A673 (cell line): Measurements from ENCODE around the gene JMJD1C. TPM values are rescaled to one million over a fixed set of nuclear protein-coding genes. Genes with fewer than 3 reads are reported as not detected.

Experiments used
- BruUV-seq: library from RNA; stranded (reverse); fragments of 400-500 nt; replicated peaks from 2 replicates; lab custom pipeline; 2021; lab: Mats Ljungman, UMichigan
- CTCF ChIA-PET: fragments of 300-600 bp; sonication (Branson Sonifier 250); formaldehyde crosslinking; loops from one replicate; lab custom pipeline; 2022; ENCODE audit warnings: antibody characterized with exemption; lab: Charles Lee
- POLR2A ChIA-PET: fragments of 300-600 bp; sonication (Branson Sonifier 250); formaldehyde crosslinking; loops from one replicate; lab custom pipeline; 2022; ENCODE audit warnings: antibody characterized with exemption; ENCODE audit not compliant: low non-redundant PET; lab: Charles Lee
- DNase-seq: peaks from one replicate; pipeline ENCODE4 v3.0.0-alpha.2; 2015; ENCODE audit warnings: low spot score
- H3K27ac ChIP-seq: fragments of 200-600 bp; sonication (generic); 2 replicates; pipeline ENCODE4 v1.5.1; 2016; ENCODE audit warnings: mixed run types, low read depth, mild to moderate bottlenecking, mixed read lengths, antibody characterized with exemption, low read length; ENCODE audit not compliant: poor library complexity, severe bottlenecking
- H3K27me3 ChIP-seq: fragments of 200-600 bp; sonication (generic); replicated peaks from 2 replicates; pipeline ENCODE4 v1.6.1; 2017; ENCODE audit warnings: mixed run types, low read depth, mild to moderate bottlenecking, mixed read lengths, antibody characterized with exemption, low read length; ENCODE audit not compliant: insufficient read depth, poor library complexity
- H3K36me3 ChIP-seq: fragments of 200-600 bp; sonication (generic); 2 replicates; pipeline ENCODE4 v1.6.1; 2016; ENCODE audit warnings: mixed run types, mild to moderate bottlenecking, mixed read lengths, antibody characterized with exemption, low read length; ENCODE audit not compliant: insufficient read depth, poor library complexity, severe bottlenecking
- H3K4me1 ChIP-seq: fragments of 200-600 bp; sonication (generic); 2 replicates; pipeline ENCODE4 v1.6.1; 2017; ENCODE audit warnings: mixed run types, mild to moderate bottlenecking, mixed read lengths, antibody characterized with exemption, low read length; ENCODE audit not compliant: insufficient read depth, poor library complexity, severe bottlenecking
- H3K4me3 ChIP-seq: fragments of 200-600 bp; sonication (generic); 2 replicates; pipeline ENCODE4 v1.5.1; 2016; ENCODE audit warnings: low read depth, mixed run types, mild to moderate bottlenecking, mixed read lengths, low read length; ENCODE audit not compliant: poor library complexity, severe bottlenecking
- H3K9me3 ChIP-seq: fragments of 200-600 bp; sonication (generic); 2 replicates; pipeline ENCODE4 v1.6.1; 2016; ENCODE audit warnings: mixed run types, low read depth, mild to moderate bottlenecking, mixed read lengths, antibody characterized with exemption, low read length; ENCODE audit not compliant: poor library complexity, severe bottlenecking
- EZH2 ChIP-seq: fragments of 200-600 bp; sonication (generic); IDR thresholded peaks from 2 replicates; pipeline ENCODE4 v1.6.1; 2017; ENCODE audit warnings: borderline replicate concordance, low read depth, mild to moderate bottlenecking, mixed read lengths, antibody characterized with exemption, low read length; ENCODE audit not compliant: poor library complexity, severe bottlenecking
- intact Hi-C: fragments of 100-400 bp; cut with micrococcal nuclease; formaldehyde crosslinking; loops from one replicate; pipeline ENCODE4 v1.10.0; 2022; ENCODE audit not compliant: unreplicated experiment
- total RNA-seq: library from RNA; stranded (reverse); gene quantifications from 2 replicates; pipeline ENCODE4 v1.2.3, GENCODE V29; 2021
- TF ChIP-seq, protein P1 (sequence below): fragments of 300-800, 200-600 bp; sonication (generic); conservative IDR thresholded peaks from 2 replicates; pipeline ENCODE4 v1.5.1; 2017; ENCODE audit warnings: low read depth, mild to moderate bottlenecking, antibody characterized with exemption, low read length, moderate library complexity, mixed read lengths

Gene JMJD1C
- total RNA-seq, 1 experiment from 2014 or later: 71.4 TPM

DNA sequence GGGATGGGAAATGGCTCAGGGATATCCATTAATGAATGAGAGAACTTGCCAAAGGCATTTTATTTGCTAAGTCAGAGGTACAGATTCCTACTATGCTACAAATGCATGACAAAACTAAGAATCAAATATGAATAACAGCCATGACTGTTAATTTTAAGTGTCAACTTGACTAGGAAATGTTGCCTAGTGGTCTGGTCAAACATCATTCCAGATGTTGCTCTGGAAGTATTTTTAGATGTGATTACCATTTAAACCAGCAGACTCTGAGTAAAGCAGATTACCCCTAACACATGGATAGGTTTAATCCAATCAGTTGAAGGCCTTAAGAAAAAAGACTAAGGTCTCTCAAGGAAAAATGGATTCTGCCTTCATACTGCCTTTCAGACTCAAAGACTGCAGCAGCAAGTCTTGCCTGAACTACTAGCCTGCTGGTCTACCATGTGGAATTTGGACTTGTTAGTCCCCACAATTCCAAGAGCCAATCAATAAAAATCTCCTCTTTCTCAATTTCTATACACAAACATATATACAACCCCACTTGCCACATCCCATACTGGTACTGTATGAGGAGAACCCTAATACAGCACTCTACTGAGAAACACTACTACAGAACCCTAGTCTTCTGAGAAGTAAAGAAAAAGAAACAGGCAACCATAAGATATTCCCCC lies 213.5 kb downstream of the JMJD1C start:
- Histone ChIP-seq H3K4me3 (no peak overlapping the region), H3K27me3 (no peaks in the 10 kb centered on the region), H3K36me3 (no peaks in the 10 kb centered on the region), H3K27ac (no peak overlapping the region), H3K9me3 (no peaks in the 10 kb centered on the region), H3K4me1 (peaks cover 35% of the 10 kb centered on the region)
- intact Hi-C loops: no loop called here
- BruUV-seq: no TSS peak
- DNase-seq: no peak
- TF ChIP-seq, protein P1, sequence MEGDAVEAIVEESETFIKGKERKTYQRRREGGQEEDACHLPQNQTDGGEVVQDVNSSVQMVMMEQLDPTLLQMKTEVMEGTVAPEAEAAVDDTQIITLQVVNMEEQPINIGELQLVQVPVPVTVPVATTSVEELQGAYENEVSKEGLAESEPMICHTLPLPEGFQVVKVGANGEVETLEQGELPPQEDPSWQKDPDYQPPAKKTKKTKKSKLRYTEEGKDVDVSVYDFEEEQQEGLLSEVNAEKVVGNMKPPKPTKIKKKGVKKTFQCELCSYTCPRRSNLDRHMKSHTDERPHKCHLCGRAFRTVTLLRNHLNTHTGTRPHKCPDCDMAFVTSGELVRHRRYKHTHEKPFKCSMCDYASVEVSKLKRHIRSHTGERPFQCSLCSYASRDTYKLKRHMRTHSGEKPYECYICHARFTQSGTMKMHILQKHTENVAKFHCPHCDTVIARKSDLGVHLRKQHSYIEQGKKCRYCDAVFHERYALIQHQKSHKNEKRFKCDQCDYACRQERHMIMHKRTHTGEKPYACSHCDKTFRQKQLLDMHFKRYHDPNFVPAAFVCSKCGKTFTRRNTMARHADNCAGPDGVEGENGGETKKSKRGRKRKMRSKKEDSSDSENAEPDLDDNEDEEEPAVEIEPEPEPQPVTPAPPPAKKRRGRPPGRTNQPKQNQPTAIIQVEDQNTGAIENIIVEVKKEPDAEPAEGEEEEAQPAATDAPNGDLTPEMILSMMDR: no peak
- TF ChIP-seq EZH2: no peak
- ChIA-PET POLR2A (no interaction called here), CTCF (no interaction called here)

DNA sequence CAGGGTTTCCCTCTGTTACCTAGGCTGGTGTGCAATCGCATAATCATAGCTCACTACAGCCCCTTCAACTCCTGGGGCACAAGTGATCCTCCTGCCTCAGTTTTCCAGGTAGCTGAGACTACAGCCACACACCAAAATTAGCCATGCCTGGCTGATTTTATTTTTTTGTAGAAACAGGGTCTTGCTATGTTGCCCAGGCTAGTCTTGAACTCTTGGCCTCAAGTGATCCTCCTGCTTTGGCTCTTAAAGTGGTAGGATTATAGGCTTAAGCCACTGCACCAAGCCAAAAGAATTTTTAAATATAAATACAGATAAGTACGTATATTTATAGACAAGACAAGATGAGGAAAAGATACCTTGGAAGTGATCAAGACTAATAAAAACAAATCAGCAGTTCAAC lies 215.7 kb downstream of the JMJD1C start:
- ChIA-PET CTCF (no interaction called here), POLR2A (no interaction called here)
- no peak for TF ChIP-seq EZH2
- TF ChIP-seq, protein P1: no peak
- no peak overlapping the region for H3K4me3 ChIP-seq
- H3K27ac ChIP-seq: no peak overlapping the region
- intact Hi-C loops: no loop called here
- peaks cover 13% of the 10 kb centered on the region for H3K4me1 ChIP-seq
- peaks cover 10% of the 10 kb centered on the region for H3K9me3 ChIP-seq
- DNase-seq: no peak
- peaks cover 10% of the 10 kb centered on the region for H3K36me3 ChIP-seq
- no peaks in the 10 kb centered on the region for H3K27me3 ChIP-seq
- BruUV-seq: no TSS peak

DNA sequence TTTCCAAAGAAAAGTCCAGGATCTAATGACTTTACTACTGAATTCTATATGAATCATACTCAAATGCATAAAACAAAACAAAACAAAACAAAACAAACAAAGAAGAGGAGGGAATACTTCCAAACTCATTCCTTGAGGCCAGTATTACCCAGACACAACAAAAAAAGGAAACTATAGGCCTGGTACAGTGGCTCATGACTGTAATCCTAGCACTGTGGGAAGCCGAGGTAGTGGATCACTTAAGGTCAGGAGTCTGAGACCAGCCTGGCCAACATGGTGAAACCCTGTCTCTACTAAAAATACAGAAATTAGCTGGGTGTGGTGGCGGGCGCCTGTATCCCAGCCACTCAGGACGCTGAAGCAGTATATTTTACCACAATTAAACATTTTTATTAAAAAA lies 218.0 kb downstream of the JMJD1C start:
- ChIA-PET POLR2A (no interaction called here), CTCF (no interaction called here)
- H3K27me3 ChIP-seq: no peaks in the 10 kb centered on the region
- no peak for DNase-seq
- intact Hi-C loops: no loop called here
- peaks cover 8% of the 10 kb centered on the region for H3K4me1 ChIP-seq
- no TSS peak for BruUV-seq
- H3K9me3 ChIP-seq: peaks cover 10% of the 10 kb centered on the region
- peaks cover 10% of the 10 kb centered on the region for H3K36me3 ChIP-seq
- H3K27ac ChIP-seq: no peak overlapping the region
- H3K4me3 ChIP-seq: no peak overlapping the region
- TF ChIP-seq EZH2: no peak
- TF ChIP-seq, protein P1: no peak
